ENCODE measurements around the gene HDAC4.

DNA sequence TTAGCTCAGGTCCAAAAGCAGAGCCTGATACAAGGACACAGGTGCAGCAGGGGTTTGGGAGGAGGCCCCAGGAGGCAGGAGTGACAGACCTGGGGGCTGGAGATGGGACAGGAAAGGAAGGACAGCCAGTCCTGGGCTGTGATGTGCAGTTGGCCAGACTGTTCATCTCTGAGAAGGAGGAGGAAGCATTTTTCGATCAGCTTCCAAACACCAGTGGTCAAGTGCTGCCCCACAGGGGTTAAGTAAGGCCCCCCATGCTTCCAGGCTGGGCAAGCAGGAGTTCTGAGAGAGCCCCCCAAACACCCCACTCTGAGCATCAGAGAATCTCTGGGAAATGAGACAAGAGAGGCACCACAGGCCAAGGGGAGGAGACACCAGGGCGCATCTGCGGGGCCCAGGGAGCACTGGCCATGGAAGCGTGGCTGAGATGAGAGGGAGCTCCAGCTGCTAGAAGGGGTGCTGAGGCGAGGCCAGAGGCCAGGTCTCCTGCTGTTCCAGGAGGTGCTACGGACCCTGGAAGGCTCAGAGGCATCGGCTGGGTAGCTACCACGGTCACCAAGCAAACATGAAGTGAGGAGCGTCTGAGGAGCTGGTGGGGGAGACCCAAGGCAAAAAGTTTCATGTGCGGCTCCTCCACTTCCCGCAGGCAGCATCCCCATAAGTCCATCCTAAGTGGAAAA lies 5.6 kb upstream of the HDAC4 start:
- TF ChIP-seq, protein P1, sequence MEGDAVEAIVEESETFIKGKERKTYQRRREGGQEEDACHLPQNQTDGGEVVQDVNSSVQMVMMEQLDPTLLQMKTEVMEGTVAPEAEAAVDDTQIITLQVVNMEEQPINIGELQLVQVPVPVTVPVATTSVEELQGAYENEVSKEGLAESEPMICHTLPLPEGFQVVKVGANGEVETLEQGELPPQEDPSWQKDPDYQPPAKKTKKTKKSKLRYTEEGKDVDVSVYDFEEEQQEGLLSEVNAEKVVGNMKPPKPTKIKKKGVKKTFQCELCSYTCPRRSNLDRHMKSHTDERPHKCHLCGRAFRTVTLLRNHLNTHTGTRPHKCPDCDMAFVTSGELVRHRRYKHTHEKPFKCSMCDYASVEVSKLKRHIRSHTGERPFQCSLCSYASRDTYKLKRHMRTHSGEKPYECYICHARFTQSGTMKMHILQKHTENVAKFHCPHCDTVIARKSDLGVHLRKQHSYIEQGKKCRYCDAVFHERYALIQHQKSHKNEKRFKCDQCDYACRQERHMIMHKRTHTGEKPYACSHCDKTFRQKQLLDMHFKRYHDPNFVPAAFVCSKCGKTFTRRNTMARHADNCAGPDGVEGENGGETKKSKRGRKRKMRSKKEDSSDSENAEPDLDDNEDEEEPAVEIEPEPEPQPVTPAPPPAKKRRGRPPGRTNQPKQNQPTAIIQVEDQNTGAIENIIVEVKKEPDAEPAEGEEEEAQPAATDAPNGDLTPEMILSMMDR (IDR thresholded peaks at IDR 0.05), result no peak
- TF ChIP-seq POLR2A (IDR thresholded peaks at IDR 0.05), result no peak

All from stomach (tissue), 4 donors.